ENCODE measurements around the gene DBNL.

Gene DBNL

GRCh38 chr7:44101303-44101965, 56.9 kb downstream of the DBNL start:
- DNase-seq, result no peak

DNA sequence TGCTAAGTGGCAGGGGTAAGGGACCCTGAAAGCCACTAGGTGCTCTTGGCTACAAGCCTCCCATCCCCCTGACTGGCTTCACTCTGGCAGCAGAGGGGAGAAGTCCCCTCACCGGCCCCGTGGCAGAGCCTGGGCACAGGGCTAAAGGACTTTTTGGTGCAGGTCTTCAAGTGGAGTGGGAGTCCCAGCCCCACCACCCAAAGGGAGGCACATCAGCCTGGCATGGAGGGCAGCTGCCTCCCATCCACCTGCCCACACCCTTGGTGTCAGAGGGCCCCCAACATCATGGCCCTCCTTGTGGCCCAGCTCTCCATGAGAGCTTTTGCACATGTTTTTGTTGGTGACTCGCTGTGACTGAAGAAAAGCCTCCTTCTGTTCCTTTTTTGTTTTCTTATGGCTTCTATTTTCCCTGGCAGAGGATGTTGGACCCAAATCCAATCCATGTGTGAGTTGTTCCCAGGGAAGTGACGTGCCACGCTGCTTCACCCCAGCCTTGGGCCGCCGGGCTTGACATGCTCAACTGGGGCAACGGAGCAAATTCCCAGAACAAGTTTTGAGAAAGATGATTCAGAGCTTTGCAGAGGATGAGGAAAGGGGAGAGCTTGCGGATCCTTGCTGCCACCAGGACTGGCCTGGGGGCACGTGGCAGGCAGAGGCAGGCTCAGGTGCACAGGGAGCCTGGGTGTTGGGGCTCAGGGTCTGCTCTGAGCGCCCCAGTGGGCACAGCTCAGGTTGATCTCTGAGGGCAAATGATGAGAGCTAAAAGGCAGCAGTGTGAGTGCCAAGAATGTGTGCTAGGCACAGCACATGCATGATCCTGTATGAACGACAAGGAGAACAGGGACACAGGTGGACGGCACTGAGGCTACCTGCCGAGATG, 57.7 kb downstream of the DBNL start:
- no peak for DNase-seq

DNA sequence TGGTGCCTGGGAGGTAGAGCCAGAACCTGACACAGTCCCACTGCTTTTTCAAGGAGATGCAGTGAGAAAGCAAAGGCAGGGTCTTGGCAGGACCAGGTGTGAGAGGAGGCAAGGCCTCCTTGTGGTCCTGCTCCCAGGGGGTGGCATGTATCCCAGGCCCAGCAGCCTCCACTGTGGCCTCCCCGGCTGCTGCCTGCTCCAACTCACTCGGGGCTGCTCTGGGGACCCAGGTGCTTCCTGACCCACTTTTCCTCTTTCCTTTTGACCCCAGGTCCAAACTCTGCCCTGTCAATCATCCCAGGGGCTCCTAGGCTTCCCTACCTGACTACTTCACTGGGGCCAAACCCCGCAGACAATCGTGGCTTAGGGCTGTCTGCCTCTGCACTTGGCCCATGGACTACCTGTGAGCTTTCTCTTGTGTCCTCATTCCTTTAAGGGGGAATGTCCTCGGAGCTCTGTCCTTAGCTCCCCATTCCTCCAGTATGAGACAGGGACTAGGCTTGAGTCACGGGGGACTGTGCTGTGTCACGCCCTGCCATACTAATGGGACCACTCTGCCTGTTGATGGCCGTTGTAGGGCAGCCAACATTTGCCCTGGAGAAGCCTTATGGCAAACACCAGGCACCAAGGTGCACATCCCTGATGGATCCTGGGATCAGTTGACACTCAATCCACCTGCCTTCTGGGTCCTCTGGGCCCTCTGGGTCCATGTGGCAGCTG, 58.5 kb downstream of the DBNL start:
- no peak for DNase-seq

DNA sequence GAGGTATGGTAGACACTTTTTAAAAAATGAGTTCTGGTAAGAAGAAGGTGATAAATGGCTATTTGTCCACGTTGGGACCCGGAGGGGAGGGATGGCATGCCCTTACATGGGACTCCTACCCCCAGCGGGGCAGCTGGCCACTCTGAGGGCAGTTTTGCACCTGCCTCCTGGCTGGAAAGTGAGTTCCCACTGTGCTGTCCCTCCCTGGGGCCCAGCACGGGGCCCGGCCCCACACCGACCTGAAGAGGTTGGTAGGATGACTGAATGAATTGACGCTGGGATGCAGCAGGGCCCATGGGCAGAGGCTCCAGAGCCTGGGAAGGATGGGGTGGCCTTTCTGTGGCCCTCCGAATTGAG, 59.0 kb downstream of the DBNL start:
- no peak for DNase-seq

DNA sequence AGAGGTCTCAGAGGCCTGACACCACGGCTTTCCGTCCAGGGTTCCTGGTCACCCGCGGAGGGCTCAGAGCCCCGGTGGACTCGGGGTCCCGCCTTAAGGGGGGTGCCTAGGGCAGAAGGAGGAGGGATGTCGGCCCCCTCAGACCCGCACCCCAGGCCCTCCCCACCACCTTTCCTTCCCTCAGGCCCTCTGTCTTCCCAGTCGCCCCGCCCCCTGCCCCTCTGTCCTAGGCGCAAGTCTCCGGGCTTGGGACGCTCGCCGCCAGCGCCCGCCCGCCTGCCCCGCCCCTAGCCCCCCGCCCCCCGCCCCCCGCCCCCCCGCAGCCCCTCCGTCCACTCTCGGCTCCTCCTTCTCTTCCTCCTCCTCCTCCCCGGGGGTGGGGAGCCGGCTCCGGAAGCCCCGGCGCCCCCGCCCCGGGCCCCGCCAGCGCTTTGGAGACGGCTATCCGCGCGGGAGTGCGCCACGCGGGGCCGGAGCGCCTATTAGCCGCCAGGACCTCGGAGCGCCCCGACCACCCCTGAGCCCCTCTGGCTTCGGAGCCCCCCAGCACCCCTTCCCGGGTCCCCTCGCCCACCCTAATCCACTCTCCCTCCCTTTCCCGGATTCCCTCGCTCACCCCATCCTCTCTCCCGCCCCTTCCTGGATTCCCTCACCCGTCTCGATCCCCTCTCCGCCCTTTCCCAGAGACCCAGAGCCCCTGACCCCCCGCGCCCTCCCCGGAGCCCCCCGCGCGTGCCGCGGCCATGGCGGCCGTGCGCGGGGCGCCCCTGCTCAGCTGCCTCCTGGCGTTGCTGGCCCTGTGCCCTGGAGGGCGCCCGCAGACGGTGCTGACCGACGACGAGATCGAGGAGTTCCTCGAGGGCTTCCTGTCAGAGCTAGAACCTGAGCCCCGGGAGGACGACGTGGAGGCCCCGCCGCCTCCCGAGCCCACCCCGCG, 59.7 kb downstream of the DBNL start, which contains the start of gene AEBP1:
TSS of gene AEBP1 (plus strand) at position 423 of the 937 bp plus-strand sequence. CDS start at position 744, 321 bp downstream.
- DNase-seq, result no peak

DNA sequence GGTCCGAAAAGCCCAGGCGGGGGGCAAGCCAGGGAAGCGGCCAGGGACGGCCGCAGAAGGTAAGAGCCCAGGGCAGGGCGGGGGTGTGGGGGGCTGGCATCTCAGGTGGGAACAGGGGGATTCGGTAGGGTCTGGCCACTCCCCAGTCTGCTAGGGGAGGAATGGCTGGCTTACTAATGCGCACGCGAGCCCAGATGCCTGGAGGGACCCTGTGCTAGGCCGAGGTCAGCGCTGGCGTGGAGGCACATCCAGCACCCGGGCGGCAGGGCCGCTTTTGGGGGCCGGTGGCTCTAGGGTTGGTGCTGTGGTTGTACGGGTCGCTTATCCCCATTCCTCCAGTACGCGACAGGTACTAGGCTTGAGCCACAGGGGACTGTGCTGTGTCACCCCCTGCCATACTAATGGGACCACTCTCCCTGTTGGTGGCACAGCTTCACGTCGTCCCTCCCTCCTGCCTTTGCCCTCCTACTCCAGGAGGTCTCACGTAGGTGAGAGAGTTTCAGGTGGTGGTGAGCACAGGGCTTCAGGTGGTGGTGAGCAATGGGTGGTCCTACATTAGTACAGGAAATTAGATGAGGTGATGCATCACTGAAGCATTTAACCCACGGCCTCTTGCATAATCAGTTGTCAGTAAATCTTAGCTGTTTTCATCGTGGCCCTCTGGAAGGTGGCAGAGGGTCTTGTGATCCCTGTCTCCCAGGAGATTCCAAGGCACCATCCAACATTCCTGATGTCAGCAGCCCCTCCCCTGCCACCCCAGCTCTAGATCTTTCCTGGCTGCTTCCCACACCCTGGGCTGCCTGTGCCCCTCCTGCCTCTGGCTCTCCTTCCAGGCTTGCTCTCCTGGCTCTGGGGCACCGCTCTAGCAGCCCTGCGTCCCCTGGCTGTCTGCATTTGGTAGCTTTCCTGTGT, 60.6 kb downstream of the DBNL start:
- DNase-seq, result no peak

DNA sequence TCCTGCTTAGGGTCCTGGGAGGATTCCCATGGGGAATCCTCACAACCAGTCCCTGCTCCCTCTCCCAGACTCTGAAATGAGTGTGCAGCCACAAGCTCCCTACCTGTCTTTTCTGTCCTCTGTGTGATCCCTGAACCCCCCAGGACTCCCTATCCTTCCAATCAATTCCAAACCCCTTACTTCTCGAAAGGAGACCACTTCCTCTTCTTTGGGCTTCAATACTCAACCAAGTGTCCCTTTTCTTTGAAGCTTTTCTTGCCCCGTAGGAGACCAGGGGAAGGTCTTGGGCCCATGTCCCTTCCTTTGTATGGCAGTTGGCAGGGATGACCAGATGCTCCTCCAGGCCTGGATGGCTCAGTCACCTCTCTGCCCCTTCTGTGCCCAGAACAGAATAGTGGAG, 61.3 kb downstream of the DBNL start:
- no peak for DNase-seq

GRCh38 chr7:44106311-44107065, 62.0 kb downstream of the DBNL start:
- no peak for DNase-seq

DNA sequence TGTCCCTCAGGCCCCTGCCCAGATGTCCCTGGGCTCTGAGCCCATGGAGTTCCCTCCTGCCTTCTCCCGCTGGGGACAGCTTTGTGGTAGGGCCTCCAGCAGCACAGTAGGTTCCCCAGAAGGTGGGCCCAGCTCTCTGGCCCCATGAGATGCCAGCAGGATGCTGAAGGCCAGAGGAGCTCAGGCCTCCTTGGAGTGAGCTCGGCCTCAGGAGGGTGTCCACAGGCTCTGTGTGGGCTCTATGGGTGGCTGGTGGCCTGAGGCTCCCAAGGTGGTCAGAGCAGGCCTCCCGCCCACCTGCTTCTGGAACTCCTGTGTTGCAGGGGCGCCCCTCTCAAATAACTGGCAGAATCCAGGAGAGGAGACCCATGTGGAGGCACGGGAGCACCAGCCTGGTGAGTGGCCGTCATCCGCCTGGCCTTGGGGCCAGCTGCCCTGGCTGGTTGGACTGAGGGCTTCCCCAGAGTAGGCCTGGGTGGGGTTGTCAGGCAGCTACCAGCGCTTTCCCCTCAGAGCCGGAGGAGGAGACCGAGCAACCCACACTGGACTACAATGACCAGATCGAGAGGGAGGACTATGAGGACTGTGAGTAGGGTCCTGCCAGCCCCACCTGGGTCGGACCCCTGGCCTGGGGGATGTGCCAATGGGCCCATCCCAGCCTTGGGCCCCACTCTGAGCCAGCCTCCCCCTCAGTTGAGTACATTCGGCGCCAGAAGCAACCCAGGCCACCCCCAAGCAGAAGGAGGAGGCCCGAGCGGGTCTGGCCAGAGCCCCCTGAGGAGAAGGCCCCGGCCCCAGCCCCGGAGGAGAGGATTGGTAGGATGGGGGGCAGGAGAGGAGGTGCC, 62.8 kb downstream of the DBNL start:
- DNase-seq, result no peak

DNA sequence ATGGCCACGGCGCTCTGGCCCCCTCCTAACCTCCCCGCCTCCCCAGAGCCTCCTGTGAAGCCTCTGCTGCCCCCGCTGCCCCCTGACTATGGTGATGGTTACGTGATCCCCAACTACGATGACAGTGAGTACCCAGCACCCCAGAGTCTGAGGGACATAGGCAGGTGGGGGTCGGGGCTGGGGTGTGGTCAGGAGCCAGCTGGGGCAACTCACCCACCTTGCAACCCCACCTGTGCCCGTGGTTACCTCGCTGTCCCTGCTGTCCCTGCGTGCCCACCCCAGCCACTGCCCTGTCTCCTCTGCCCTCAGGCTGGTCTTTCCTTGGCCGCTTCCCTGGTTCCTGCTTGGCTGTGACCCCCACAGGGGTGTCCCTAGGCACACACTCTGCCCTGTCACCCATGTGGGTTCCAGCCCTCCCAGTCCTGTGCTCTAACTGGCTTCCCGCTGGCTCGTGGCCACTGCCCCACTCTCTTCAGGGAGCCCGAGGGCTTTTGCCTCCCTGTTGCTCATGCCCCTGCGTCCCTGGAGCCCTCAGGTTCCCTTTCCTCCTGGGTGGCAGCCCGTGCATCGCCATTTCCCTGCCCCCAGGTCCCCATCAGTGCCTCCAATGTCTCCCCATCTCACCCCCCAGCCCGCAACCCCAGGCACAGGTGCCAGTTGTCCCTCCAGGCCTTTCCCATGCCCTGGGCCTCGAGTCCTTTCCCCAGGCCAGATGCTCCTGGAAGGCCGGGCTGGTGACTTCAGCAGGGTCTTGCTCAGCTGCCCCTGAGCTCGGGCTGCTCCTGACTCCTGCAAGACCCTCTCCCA, 63.7 kb downstream of the DBNL start:
- DNase-seq, result no peak

GRCh38 chr7:44108768-44109750, 64.6 kb downstream of the DBNL start:
- no peak for DNase-seq

DNA sequence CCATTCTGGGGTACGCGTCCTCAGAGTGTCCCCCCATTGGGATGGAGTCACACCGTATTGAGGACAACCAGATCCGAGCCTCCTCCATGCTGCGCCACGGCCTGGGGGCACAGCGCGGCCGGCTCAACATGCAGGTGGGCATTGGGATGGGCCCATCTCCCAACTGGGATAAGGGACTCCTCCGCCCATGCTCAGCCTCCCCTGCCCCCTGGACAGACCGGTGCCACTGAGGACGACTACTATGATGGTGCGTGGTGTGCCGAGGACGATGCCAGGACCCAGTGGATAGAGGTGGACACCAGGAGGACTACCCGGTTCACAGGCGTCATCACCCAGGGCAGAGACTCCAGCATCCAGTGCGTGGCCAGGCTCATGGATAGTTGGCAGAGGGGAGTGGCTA, 65.5 kb downstream of the DBNL start:
- DNase-seq, result no peak

DNA sequence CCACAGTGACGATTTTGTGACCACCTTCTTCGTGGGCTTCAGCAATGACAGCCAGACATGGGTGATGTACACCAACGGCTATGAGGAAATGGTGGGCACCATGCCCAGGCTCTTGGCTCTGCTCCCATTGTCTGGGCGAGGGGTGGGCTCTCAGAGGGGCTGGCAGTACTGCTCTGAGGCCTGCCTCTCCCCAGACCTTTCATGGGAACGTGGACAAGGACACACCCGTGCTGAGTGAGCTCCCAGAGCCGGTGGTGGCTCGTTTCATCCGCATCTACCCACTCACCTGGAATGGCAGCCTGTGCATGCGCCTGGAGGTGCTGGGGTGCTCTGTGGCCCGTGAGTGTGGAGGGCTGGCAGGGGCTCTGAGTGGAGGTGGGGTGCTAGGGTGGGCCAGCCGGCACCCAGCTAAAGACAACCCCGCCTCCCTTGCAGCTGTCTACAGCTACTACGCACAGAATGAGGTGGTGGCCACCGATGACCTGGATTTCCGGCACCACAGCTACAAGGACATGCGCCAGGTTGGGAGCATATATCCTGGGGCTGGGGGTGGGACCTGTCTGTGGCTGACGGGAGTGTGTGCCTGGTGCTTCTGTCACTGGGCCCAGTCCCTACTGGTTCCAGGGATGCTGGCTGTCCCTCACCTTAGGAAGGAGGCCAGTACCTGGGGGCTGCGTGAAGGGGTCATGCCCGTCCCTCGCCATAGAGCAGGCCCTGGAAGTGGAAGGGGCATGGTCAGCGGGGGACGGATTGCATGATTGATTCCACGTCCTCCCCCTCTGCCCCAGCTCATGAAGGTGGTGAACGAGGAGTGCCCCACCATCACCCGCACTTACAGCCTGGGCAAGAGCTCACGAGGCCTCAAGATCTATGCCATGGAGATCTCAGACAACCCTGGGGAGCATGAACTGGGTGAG, 66.5 kb downstream of the DBNL start:
- no peak for DNase-seq

Measured in activated naive CD4-positive, alpha-beta T cell treated with Interleukin-2 at 50 U/mL for 16 hours (primary cell).